HepG2 (cell line): ENCODE results near the gene TMEM117. TPM values are rescaled to one million over a fixed set of nuclear protein-coding genes. Genes with fewer than 3 reads are reported as not detected.

Source experiments
- ATAC-seq: fragments of 200-7000 bp; cut with Tn5 transposase; 3 replicates; pipeline ENCODE4 v1.9.1; 2020; ENCODE audit warnings: mild to moderate bottlenecking, moderate library complexity
- BruUV-seq: library from RNA; stranded (reverse); fragments of 400-500 nt; replicated peaks from 2 replicates; lab custom pipeline; 2021; lab: Mats Ljungman, UMichigan
- CTCF ChIA-PET: fragments of 300-600 bp; formaldehyde crosslinking; extraction: SDS; loops from one replicate; lab custom pipeline; 2021; ENCODE audit warnings: low total read pairs, inconsistent platforms, low intra/inter-chr PET ratio; lab: Yijun Ruan, JAX
- POLR2A ChIA-PET: fragments of 350-600 bp; sonication (Branson Sonifier 250); formaldehyde crosslinking; loops from one replicate; lab custom pipeline; 2020; ENCODE audit warnings: antibody characterized with exemption, inconsistent platforms; lab: Yijun Ruan, JAX
- DNase-seq: peaks from one replicate; pipeline ENCODE4 v3.0.0-alpha.2; 2015; ENCODE audit warnings: low spot score
- FAIRE-seq: peaks from 3 replicates; lab custom pipeline; 2011; peaks lifted over from hg19 to GRCh38; lab: Jason Lieb, UNC
- H2AFZ ChIP-seq: one replicate; pipeline ENCODE4 v1.6.1; 2011; ENCODE audit warnings: low read length, inconsistent platforms
- H3K27ac ChIP-seq: fragments of 300-600 bp; 3 replicates; pipeline ENCODE4 v1.8.0; 2011; ENCODE audit warnings: mixed run types, mild to moderate bottlenecking, mixed read lengths, low read length, inconsistent platforms; ENCODE audit not compliant: insufficient read depth; ENCODE audit errors: extremely low read length
- H3K27me3 ChIP-seq, 2 experiments: fragments of 200-600 bp in 1 of 2; 2 replicates in 1 of 2; 3 replicates in 1 of 2; pipeline versions ENCODE4 v1.6.0 to v1.8.0; 2011; ENCODE audit warnings: low read length in 2 of 2, mild to moderate bottlenecking in 2 of 2, moderate library complexity in 2 of 2, inconsistent platforms in 1 of 2; ENCODE audit not compliant: insufficient read depth in 2 of 2, control insufficient read depth in 1 of 2
- H3K36me3 ChIP-seq, 2 experiments: fragments of 200-600 bp in 1 of 2; replicated peaks in 1 of 2; 2 replicates in 1 of 2; 3 replicates in 1 of 2; pipeline versions ENCODE4 v1.5.1 to v1.8.0; 2011; ENCODE audit warnings: low read length in 2 of 2, inconsistent platforms in 1 of 2; ENCODE audit not compliant: insufficient read depth in 2 of 2, control insufficient read depth in 1 of 2
- H3K4me1 ChIP-seq: 2 replicates; pipeline ENCODE4 v1.5.1; 2012; ENCODE audit warnings: low read length, inconsistent platforms; ENCODE audit not compliant: insufficient read depth
- H3K4me2 ChIP-seq: 2 replicates; pipeline ENCODE4 v1.6.0; 2011; ENCODE audit warnings: low read depth, low read length, inconsistent platforms
- H3K4me3 ChIP-seq, 3 experiments: fragments of 200-600 bp in 1 of 3; sonication (generic), shearing (Covaris generic) in 1 of 3; replicated peaks in 1 of 3; 2 replicates each; pipeline ENCODE4 v1.5.1; 2011 to 2016; ENCODE audit warnings: low read length in 3 of 3, inconsistent platforms in 2 of 3, low read depth in 2 of 3, mild to moderate bottlenecking in 2 of 3, control low read depth in 1 of 3, mixed read lengths in 1 of 3; ENCODE audit not compliant: insufficient read depth in 1 of 3
- H3K79me2 ChIP-seq: one replicate; pipeline ENCODE4 v1.6.1; 2011; ENCODE audit warnings: low read length, inconsistent platforms; ENCODE audit not compliant: insufficient read depth
- H3K9ac ChIP-seq: 2 replicates; pipeline ENCODE4 v1.6.0; 2011; ENCODE audit warnings: mild to moderate bottlenecking, low read depth, low read length, inconsistent platforms; ENCODE audit not compliant: insufficient read depth
- H3K9me3 ChIP-seq: 2 replicates; pipeline ENCODE4 v1.5.1; 2012; ENCODE audit warnings: mild to moderate bottlenecking, low read length
- H4K20me1 ChIP-seq: 2 replicates; pipeline ENCODE4 v1.6.0; 2011; ENCODE audit warnings: inconsistent platforms, mild to moderate bottlenecking, low read length, moderate library complexity; ENCODE audit not compliant: insufficient read depth
- BRCA1 ChIP-seq: sonication (generic); formaldehyde crosslinking; IDR thresholded peaks from 2 replicates; pipeline ENCODE4 v1.4.0; 2020; ENCODE audit warnings: missing genetic modification reagents
- GFI1 ChIP-seq: sonication (generic); formaldehyde crosslinking; IDR thresholded peaks from 2 replicates; pipeline ENCODE4 v1.5.0; 2020; ENCODE audit warnings: missing genetic modification reagents, mild to moderate bottlenecking, borderline replicate concordance
- HOXA7 ChIP-seq: sonication (generic); formaldehyde crosslinking; IDR thresholded peaks from 2 replicates; pipeline ENCODE4 v1.8.1; 2022; ENCODE audit warnings: mild to moderate bottlenecking, missing genetic modification reagents, moderate library complexity
- IRX3 ChIP-seq: sonication (generic); formaldehyde crosslinking; IDR thresholded peaks from 2 replicates; pipeline ENCODE4 v1.8.1; 2023; ENCODE audit warnings: mild to moderate bottlenecking, low read depth, missing genetic modification reagents, borderline replicate concordance
- KDM3A ChIP-seq: IDR thresholded peaks from 2 replicates; pipeline ENCODE4 v1.6.1; 2018; ENCODE audit warnings: low read depth, missing compliant biosample characterization
- NCOA1 ChIP-seq: sonication (generic); formaldehyde crosslinking; IDR thresholded peaks from 2 replicates; pipeline ENCODE4 v1.9.0; 2021; ENCODE audit warnings: missing genetic modification reagents
- PAF1 ChIP-seq: IDR thresholded peaks from 2 replicates; pipeline ENCODE4 v1.6.1; 2016; ENCODE audit warnings: missing genetic modification reagents, missing compliant biosample characterization
- SIN3A ChIP-seq: IDR thresholded peaks from 2 replicates; pipeline ENCODE4 v1.6.1; 2011; ENCODE audit warnings: low read depth, mild to moderate bottlenecking, control low read depth, low read length, borderline replicate concordance
- ZC3H13 ChIP-seq: sonication (generic); formaldehyde crosslinking; IDR thresholded peaks from 2 replicates; pipeline ENCODE4 v1.8.1; 2023; ENCODE audit warnings: mild to moderate bottlenecking, missing genetic modification reagents, moderate library complexity
- ZKSCAN1 ChIP-seq: fragments of 150-350 bp; IDR thresholded peaks from 2 replicates; pipeline ENCODE4 v1.6.1; 2014; ENCODE audit warnings: low read length
- ZNF264 ChIP-seq: sonication (generic); formaldehyde crosslinking; IDR thresholded peaks from 2 replicates; pipeline ENCODE4 v1.4.0; 2020; ENCODE audit warnings: missing genetic modification reagents
- ZNF577 ChIP-seq: sonication (generic); formaldehyde crosslinking; IDR thresholded peaks from 2 replicates; pipeline ENCODE4 v1.4.0; 2020; ENCODE audit warnings: mild to moderate bottlenecking, low read depth, missing genetic modification reagents, borderline replicate concordance
- ZNF709 ChIP-seq: sonication (generic); formaldehyde crosslinking; IDR thresholded peaks from 2 replicates; pipeline ENCODE4 v1.5.0; 2020; ENCODE audit warnings: mild to moderate bottlenecking, missing genetic modification reagents
- ZNF746 ChIP-seq: sonication (generic); formaldehyde crosslinking; IDR thresholded peaks from 2 replicates; pipeline ENCODE4 v1.8.0; 2022; ENCODE audit warnings: mild to moderate bottlenecking, missing genetic modification reagents
- ZNF816 ChIP-seq: sonication (generic); formaldehyde crosslinking; IDR thresholded peaks from 2 replicates; pipeline ENCODE4 v1.8.0; 2022; ENCODE audit warnings: missing genetic modification reagents, mild to moderate bottlenecking, borderline replicate concordance
- ZNF839 ChIP-seq: sonication (generic); formaldehyde crosslinking; IDR thresholded peaks from 2 replicates; pipeline ENCODE4 v1.4.0; 2020; ENCODE audit warnings: missing genetic modification reagents, mild to moderate bottlenecking, borderline replicate concordance
- ZSCAN31 ChIP-seq: sonication (generic); formaldehyde crosslinking; IDR thresholded peaks from 2 replicates; pipeline ENCODE4 v1.5.0; 2020; ENCODE audit warnings: low read depth, mild to moderate bottlenecking, missing genetic modification reagents
- in situ Hi-C: cut with HindIII; loops from 2 replicates; pipeline ENCODE4 v1.10.0; 2017; ENCODE audit warnings: low pct_unique_long_range_greater_than_20kb; ENCODE audit not compliant: extremely low pct_ligation_motif_present
- intact Hi-C: fragments of 100-400 bp; cut with micrococcal nuclease; formaldehyde crosslinking; loops from one replicate; pipeline ENCODE4 v1.10.0; 2022; ENCODE audit not compliant: unreplicated experiment
- polyA plus RNA-seq, 8 experiments: library from polyadenylated mRNA; depleted of rRNA in 3 of 8; stranded (reverse) in 7 of 8; unstranded in 1 of 8; fragments of >200 nt; fragmentation: Illumina TruSeq in 4 of 8; extraction: Trizol in 4 of 8; gene quantifications; 2 replicates each; pipeline versions ENCODE4 v1.2.1 to v1.2.3, GENCODE V29; 2011 to 2016; ENCODE audit warnings: low read depth in 4 of 8, missing spikeins in 1 of 8, mixed read lengths in 1 of 8; ENCODE audit not compliant: insufficient read depth in 1 of 8
- total RNA-seq, 5 experiments: library from RNA; depleted of rRNA; stranded (reverse); fragments of >200 nt; fragmentation: Illumina TruSeq; extraction: Trizol; gene quantifications; 2 replicates each; pipeline ENCODE4 v1.2.3, GENCODE V29; 2016; ENCODE audit warnings: low read depth in 1 of 5
- TF ChIP-seq, protein P1 (sequence below): sonication (generic); formaldehyde crosslinking; IDR thresholded peaks from 2 replicates; pipeline ENCODE4 v1.4.0; 2020; ENCODE audit warnings: missing genetic modification reagents, borderline replicate concordance
- TF ChIP-seq, protein P2 (sequence below): sonication (generic); formaldehyde crosslinking; IDR thresholded peaks from 2 replicates; pipeline ENCODE4 v1.8.0; 2023; ENCODE audit warnings: mild to moderate bottlenecking, missing genetic modification reagents
- TF ChIP-seq, protein P3 (sequence below): sonication (generic); formaldehyde crosslinking; IDR thresholded peaks from 2 replicates; pipeline ENCODE4 v1.8.0; 2022; ENCODE audit warnings: mild to moderate bottlenecking, missing genetic modification reagents, moderate library complexity

TMEM117 gene
- total and polyA plus RNA-seq, 2 of the 13 experiments (the other 11 are each of a cell fraction or from before 2014, with no cell fraction given): 2.8 to 8.5 TPM

DNA sequence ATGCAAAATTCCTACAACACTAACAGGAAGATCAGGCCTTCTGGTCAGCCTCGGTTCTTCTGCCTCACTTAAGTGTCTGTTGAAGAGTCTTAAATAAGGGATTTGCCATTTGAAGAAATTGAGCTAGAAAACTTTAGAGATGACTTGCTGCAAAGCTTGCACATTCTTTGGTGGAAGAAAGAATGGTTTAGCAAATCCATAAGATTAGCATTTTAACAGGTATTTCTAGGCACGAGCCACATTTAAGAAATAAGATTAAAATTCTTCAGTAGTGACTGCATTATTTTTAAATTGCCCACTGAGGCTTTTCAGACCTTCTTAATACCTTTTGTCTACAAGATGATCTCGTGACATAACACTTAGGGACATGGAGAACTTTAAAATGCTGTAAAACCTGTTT is 327.1 kb downstream of the TMEM117 start (continued):
- TF ChIP-seq SIN3A: no peak
- no peak for TF ChIP-seq GFI1
- TF ChIP-seq ZC3H13 (CRISPR knock-in tag): no peak

DNA sequence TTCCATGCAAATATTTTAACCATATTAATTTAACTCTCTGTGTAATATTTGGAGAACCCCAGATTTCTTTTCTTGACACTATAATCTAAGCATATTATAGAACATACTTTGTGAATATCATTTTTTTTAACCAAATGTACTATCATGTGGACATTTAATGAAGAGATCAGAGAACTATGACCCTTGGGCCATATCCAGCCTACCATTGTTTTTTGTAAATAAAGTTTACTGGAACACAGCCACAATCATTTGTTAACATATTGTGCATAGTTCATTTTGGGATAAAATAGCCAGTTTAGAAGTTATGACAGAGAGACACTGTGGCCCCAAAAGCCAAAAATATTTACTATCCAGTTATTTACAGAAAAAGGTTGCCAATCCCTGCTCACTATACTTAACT is 338.2 kb downstream of the TMEM117 start:
- Histone ChIP-seq H3K36me3 (no peaks in the 10 kb centered on the region), H3K27ac (no peak overlapping the region), H3K79me2 (no peaks in the 10 kb centered on the region), H2AFZ (no peak overlapping the region), H3K9ac (no peak overlapping the region), H4K20me1 (no peaks in the 10 kb centered on the region), H3K4me2 (no peak overlapping the region), H3K27me3 (no peaks in the 10 kb centered on the region), H3K4me3 (no peak overlapping the region), H3K9me3 (no peaks in the 10 kb centered on the region), H3K4me1 (no peaks in the 10 kb centered on the region; the same call in 1 of the 2 replicates)
- CTCF ChIA-PET: no interaction called here
- FAIRE-seq (no peak), ATAC-seq (no peak), DNase-seq (no peak)
- in situ Hi-C loops: no loop called here
- POLR2A ChIA-PET: no interaction called here
- no TSS peak for BruUV-seq
- intact Hi-C loops: no loop called here
- TF ChIP-seq PAF1 (CRISPR knock-in tag) (no peak), BRCA1 (CRISPR knock-in tag) (no peak), ZNF264 (no peak), ZNF746 (no peak), ZKSCAN1 (no peak), ZNF709 (no peak), ZNF839 (no peak), NCOA1 (CRISPR knock-in tag) (no peak), IRX3 (CRISPR knock-in tag) (no peak), ZNF816 (CRISPR knock-in tag) (no peak), KDM3A (no peak), HOXA7 (CRISPR knock-in tag) (no peak), ZNF577 (CRISPR knock-in tag) (no peak), ZSCAN31 (CRISPR knock-in tag) (no peak)
- TF ChIP-seq, protein P1, sequence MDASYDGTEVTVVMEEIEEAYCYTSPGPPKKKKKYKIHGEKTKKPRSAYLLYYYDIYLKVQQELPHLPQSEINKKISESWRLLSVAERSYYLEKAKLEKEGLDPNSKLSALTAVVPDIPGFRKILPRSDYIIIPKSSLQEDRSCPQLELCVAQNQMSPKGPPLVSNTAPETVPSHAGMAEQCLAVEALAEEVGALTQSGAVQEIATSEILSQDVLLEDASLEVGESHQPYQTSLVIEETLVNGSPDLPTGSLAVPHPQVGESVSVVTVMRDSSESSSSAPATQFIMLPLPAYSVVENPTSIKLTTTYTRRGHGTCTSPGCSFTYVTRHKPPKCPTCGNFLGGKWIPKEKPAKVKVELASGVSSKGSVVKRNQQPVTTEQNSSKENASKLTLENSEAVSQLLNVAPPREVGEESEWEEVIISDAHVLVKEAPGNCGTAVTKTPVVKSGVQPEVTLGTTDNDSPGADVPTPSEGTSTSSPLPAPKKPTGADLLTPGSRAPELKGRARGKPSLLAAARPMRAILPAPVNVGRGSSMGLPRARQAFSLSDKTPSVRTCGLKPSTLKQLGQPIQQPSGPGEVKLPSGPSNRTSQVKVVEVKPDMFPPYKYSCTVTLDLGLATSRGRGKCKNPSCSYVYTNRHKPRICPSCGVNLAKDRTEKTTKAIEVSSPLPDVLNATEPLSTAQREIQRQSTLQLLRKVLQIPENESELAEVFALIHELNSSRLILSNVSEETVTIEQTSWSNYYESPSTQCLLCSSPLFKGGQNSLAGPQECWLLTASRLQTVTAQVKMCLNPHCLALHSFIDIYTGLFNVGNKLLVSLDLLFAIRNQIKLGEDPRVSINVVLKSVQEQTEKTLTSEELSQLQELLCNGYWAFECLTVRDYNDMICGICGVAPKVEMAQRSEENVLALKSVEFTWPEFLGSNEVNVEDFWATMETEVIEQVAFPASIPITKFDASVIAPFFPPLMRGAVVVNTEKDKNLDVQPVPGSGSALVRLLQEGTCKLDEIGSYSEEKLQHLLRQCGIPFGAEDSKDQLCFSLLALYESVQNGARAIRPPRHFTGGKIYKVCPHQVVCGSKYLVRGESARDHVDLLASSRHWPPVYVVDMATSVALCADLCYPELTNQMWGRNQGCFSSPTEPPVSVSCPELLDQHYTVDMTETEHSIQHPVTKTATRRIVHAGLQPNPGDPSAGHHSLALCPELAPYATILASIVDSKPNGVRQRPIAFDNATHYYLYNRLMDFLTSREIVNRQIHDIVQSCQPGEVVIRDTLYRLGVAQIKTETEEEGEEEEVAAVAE (CRISPR knock-in tag): no peak
- TF ChIP-seq, protein P2, sequence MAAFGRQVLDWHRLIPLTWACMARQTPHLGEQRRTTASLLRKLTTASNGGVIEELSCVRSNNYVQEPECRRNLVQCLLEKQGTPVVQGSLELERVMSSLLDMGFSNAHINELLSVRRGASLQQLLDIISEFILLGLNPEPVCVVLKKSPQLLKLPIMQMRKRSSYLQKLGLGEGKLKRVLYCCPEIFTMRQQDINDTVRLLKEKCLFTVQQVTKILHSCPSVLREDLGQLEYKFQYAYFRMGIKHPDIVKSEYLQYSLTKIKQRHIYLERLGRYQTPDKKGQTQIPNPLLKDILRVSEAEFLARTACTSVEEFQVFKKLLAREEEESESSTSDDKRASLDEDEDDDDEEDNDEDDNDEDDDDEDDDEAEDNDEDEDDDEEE: no peak
- TF ChIP-seq, protein P3, sequence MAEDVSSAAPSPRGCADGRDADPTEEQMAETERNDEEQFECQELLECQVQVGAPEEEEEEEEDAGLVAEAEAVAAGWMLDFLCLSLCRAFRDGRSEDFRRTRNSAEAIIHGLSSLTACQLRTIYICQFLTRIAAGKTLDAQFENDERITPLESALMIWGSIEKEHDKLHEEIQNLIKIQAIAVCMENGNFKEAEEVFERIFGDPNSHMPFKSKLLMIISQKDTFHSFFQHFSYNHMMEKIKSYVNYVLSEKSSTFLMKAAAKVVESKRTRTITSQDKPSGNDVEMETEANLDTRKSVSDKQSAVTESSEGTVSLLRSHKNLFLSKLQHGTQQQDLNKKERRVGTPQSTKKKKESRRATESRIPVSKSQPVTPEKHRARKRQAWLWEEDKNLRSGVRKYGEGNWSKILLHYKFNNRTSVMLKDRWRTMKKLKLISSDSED (CRISPR knock-in tag): no peak
